Stomach (tissue), 4 donors: ENCODE results near the gene TMEM205.

Source experiments
- CTCF ChIP-seq, 7 experiments: fragments of 450-650 bp in 4 of 7; fragments of 200-600 bp in 3 of 7; sonication (generic) in 3 of 7; IDR thresholded peaks; one replicate each; pipeline ENCODE4 v1.5.1; 2016 to 2019; ENCODE audit warnings: antibody characterized with exemption in 7 of 7, control low read depth in 2 of 7, mild to moderate bottlenecking in 1 of 7
- EP300 ChIP-seq: sonication (generic); formaldehyde crosslinking; IDR thresholded peaks from one replicate; pipeline ENCODE4 v1.6.1; 2017; ENCODE audit warnings: antibody characterized with exemption
- POLR2A ChIP-seq, 4 donors: fragments of 450-650 bp; IDR thresholded peaks; one replicate each; pipeline ENCODE4 v1.6.1; 2016; ENCODE audit warnings: antibody characterized with exemption in 4 of 4, control low read depth in 2 of 4, mild to moderate bottlenecking in 1 of 4, moderate library complexity in 1 of 4
- POLR2AphosphoS5 ChIP-seq, 3 donors: sonication (generic); formaldehyde crosslinking; IDR thresholded peaks; one replicate each; pipeline ENCODE4 v1.6.1; 2016; ENCODE audit warnings: antibody characterized with exemption in 3 of 3

GRCh38 chr19:11383706-11384048 is 37.6 kb upstream of the TMEM205 start:
- TF ChIP-seq CTCF (IDR thresholded peaks at IDR 0.05) = no peak
- no peak for TF ChIP-seq POLR2AphosphoS5 (IDR thresholded peaks at IDR 0.05)
- TF ChIP-seq EP300 = no peak
- TF ChIP-seq POLR2A (IDR thresholded peaks at IDR 0.05) = no peak
